Neural cell (in vitro differentiated cells): ENCODE data around the gene CPT1A. TPM values are rescaled to one million over a fixed set of nuclear protein-coding genes. Genes with fewer than 3 reads are reported as not detected.

Experiments used
- H2AFZ ChIP-seq: fragments of 200-600, 300-800 bp; sonication (generic), shearing (Covaris generic); 2 replicates; pipeline ENCODE4 v1.6.0; 2014; ENCODE audit warnings: low read depth, mild to moderate bottlenecking, antibody characterized with exemption, low read length, moderate library complexity
- H3F3A ChIP-seq: fragments of 200-600 bp; shearing (Covaris generic); 2 replicates; pipeline ENCODE4 v1.6.1; 2016; ENCODE audit warnings: mild to moderate bottlenecking, moderate library complexity, mixed read lengths, antibody characterized with exemption, low read length; ENCODE audit not compliant: insufficient read depth, poor library complexity, severe bottlenecking
- H3K27ac ChIP-seq: fragments of 200-600, 300-800 bp; sonication (generic), shearing (Covaris generic); 2 replicates; pipeline ENCODE4 v1.5.1; 2014; ENCODE audit warnings: mild to moderate bottlenecking, low read length, moderate library complexity
- H3K27me3 ChIP-seq: fragments of 300-800, 200-600 bp; sonication (generic), shearing (Covaris generic); 2 replicates; pipeline ENCODE4 v1.6.0; 2014; ENCODE audit warnings: mild to moderate bottlenecking, low read depth, low read length, moderate library complexity; ENCODE audit not compliant: insufficient read depth
- H3K36me3 ChIP-seq: fragments of 300-800, 200-600 bp; sonication (generic), shearing (Covaris generic); 2 replicates; pipeline ENCODE4 v1.5.1; 2014; ENCODE audit warnings: mild to moderate bottlenecking, antibody characterized with exemption, low read length, moderate library complexity; ENCODE audit not compliant: insufficient read depth
- H3K4me2 ChIP-seq: fragments of 300-800, 200-600 bp; sonication (generic), shearing (Covaris generic); 2 replicates; pipeline ENCODE4 v1.6.0; 2014; ENCODE audit warnings: mild to moderate bottlenecking, low read length
- H3K4me3 ChIP-seq: fragments of 300-800, 200-600 bp; sonication (generic), shearing (Covaris generic); 2 replicates; pipeline ENCODE4 v1.5.1; 2014; ENCODE audit warnings: mild to moderate bottlenecking, low read length, moderate library complexity
- H3K79me2 ChIP-seq: fragments of 200-600 bp; shearing (Covaris generic); replicated peaks from 2 replicates; pipeline ENCODE4 v1.6.0; 2014; ENCODE audit warnings: mild to moderate bottlenecking, low read length, moderate library complexity; ENCODE audit not compliant: insufficient read depth
- H3K9ac ChIP-seq: fragments of 300-800, 200-600 bp; sonication (generic), shearing (Covaris generic); 2 replicates; pipeline ENCODE4 v1.6.1; 2016; ENCODE audit warnings: mild to moderate bottlenecking, low read length, mixed read lengths
- H3K9me2 ChIP-seq: fragments of 200-600 bp; shearing (Covaris generic); 2 replicates; pipeline ENCODE4 v1.6.1; 2016; ENCODE audit warnings: mild to moderate bottlenecking, low read length, mixed read lengths; ENCODE audit not compliant: insufficient read depth
- H3K9me3 ChIP-seq: fragments of 200-600, 300-800 bp; sonication (generic), shearing (Covaris generic); 2 replicates; pipeline ENCODE4 v1.6.1; 2016; ENCODE audit warnings: mild to moderate bottlenecking, mixed run types, low read length, moderate library complexity, mixed read lengths
- H4K20me1 ChIP-seq: fragments of 200-600 bp; shearing (Covaris generic); 2 replicates; pipeline ENCODE4 v1.6.1; 2016; ENCODE audit warnings: mild to moderate bottlenecking, mixed run types; ENCODE audit not compliant: insufficient read depth
- CTCF ChIP-seq: fragments of 450-650 bp; IDR thresholded peaks from 2 replicates; pipeline ENCODE4 v1.5.1; 2014; ENCODE audit warnings: antibody characterized with exemption, mild to moderate bottlenecking, moderate library complexity; ENCODE audit not compliant: poor library complexity, severe bottlenecking
- EP300 ChIP-seq: fragments of 450-650 bp; conservative IDR thresholded peaks from 2 replicates; pipeline ENCODE4 v1.6.1; 2014; ENCODE audit warnings: antibody characterized with exemption, mild to moderate bottlenecking, moderate library complexity; ENCODE audit not compliant: poor library complexity, severe bottlenecking
- EZH2 ChIP-seq: fragments of 200-600, 300-800 bp; shearing (Covaris generic), sonication (generic); IDR thresholded peaks from 2 replicates; pipeline ENCODE4 v1.6.1; 2014; ENCODE audit warnings: antibody characterized with exemption, low read length, borderline replicate concordance, mild to moderate bottlenecking; ENCODE audit not compliant: insufficient read depth, poor library complexity, severe bottlenecking
- MXI1 ChIP-seq: fragments of 450-650 bp; conservative IDR thresholded peaks from 2 replicates; pipeline ENCODE4 v1.6.1; 2014; ENCODE audit warnings: antibody characterized with exemption, mild to moderate bottlenecking; ENCODE audit not compliant: poor library complexity, severe bottlenecking
- POLR2AphosphoS5 ChIP-seq: IDR thresholded peaks from 2 replicates; pipeline ENCODE4 v1.6.1; 2012
- RAD21 ChIP-seq: fragments of 450-650 bp; conservative IDR thresholded peaks from 2 replicates; pipeline ENCODE4 v1.6.1; 2014; ENCODE audit warnings: antibody characterized with exemption, mild to moderate bottlenecking, moderate library complexity
- REST ChIP-seq: IDR thresholded peaks from 2 replicates; pipeline ENCODE4 v1.6.1; 2012; ENCODE audit warnings: borderline replicate concordance
- SMC3 ChIP-seq: fragments of 450-650 bp; conservative IDR thresholded peaks from 2 replicates; pipeline ENCODE4 v1.6.1; 2014; ENCODE audit warnings: antibody characterized with exemption, mild to moderate bottlenecking, moderate library complexity; ENCODE audit not compliant: poor library complexity
- TAF1 ChIP-seq: IDR thresholded peaks from 2 replicates; pipeline ENCODE4 v1.6.1; 2012; ENCODE audit warnings: low read depth
- polyA plus RNA-seq: library from polyadenylated mRNA; depleted of rRNA; stranded (reverse); fragments of >200 nt; gene quantifications from 2 replicates; pipeline ENCODE4 v1.2.3, GENCODE V29; 2014

Gene CPT1A
- polyA plus RNA-seq, 1 donor from 2014 or later = 0.35 TPM

- H3K4me2 ChIP-seq = no peak overlapping the region
- no peak overlapping the region for H2AFZ ChIP-seq
- H3K36me3 ChIP-seq = no peaks in the 10 kb centered on the region
- H4K20me1 ChIP-seq = no peaks in the 10 kb centered on the region
- H3K79me2 ChIP-seq = no peaks in the 10 kb centered on the region
- H3K9ac ChIP-seq = no peak overlapping the region
- H3F3A ChIP-seq = no peaks in the 10 kb centered on the region
- no peak overlapping the region for H3K27ac ChIP-seq
- H3K9me3 ChIP-seq = no peaks in the 10 kb centered on the region
- no peak for TF ChIP-seq CTCF
- no peak for TF ChIP-seq REST
- TF ChIP-seq MXI1 = no peak
- TF ChIP-seq EZH2 = no peak
- TF ChIP-seq POLR2AphosphoS5 = no peak
- TF ChIP-seq EP300 = no peak
- TF ChIP-seq TAF1 = no peak
- TF ChIP-seq SMC3 = no peak
- no peak for TF ChIP-seq RAD21
- no peak overlapping the region for H3K4me3 ChIP-seq
- H3K9me2 ChIP-seq = no peaks in the 10 kb centered on the region
- no peaks in the 10 kb centered on the region for H3K27me3 ChIP-seq
These were observed 36.9 kb downstream of the CPT1A start for GRCh38 chr11:68804786-68805185.

- no peaks in the 10 kb centered on the region for H3K9me2 ChIP-seq
- no peaks in the 10 kb centered on the region for H4K20me1 ChIP-seq
- no peak overlapping the region for H3K9ac ChIP-seq
- H3K79me2 ChIP-seq = no peaks in the 10 kb centered on the region
- no peak overlapping the region for H2AFZ ChIP-seq
- no peaks in the 10 kb centered on the region for H3F3A ChIP-seq
- H3K4me2 ChIP-seq = no peak overlapping the region
- H3K9me3 ChIP-seq = no peaks in the 10 kb centered on the region
- no peaks in the 10 kb centered on the region for H3K27me3 ChIP-seq
- H3K27ac ChIP-seq = no peak overlapping the region
- H3K36me3 ChIP-seq = no peaks in the 10 kb centered on the region
- no peak for TF ChIP-seq SMC3
- no peak for TF ChIP-seq POLR2AphosphoS5
- TF ChIP-seq MXI1 = no peak
- TF ChIP-seq CTCF = no peak
- no peak for TF ChIP-seq EZH2
- TF ChIP-seq TAF1 = no peak
- no peak for TF ChIP-seq EP300
- no peak for TF ChIP-seq REST
- TF ChIP-seq RAD21 = no peak
- H3K4me3 ChIP-seq = no peak overlapping the region
These were observed 38.0 kb downstream of the CPT1A start for GRCh38 chr11:68803766-68804165.
